Activated CD4-positive, alpha-beta T cell treated with anti-CD3 and anti-CD28 coated beads for 48 hours (primary cell): ENCODE data around the gene FBXO17.
"Not testable (repeated sequence)": the region's sequence is repeated elsewhere in the genome, so short reads cannot be mapped to it uniquely, and the experiment has no call there.

ENCODE experiments used
- DNase-seq: peaks from one replicate; pipeline ENCODE4 v3.0.0-alpha.2; 2020

Gene FBXO17

GRCh38 chr19:38975214-38975860 is at the start of gene FBXO17:
Gene FBXO17, minus strand, starts transcription at chr19:38975742. Its CDS starts 25,423 bp downstream, at chr19:38950319.
- DNase-seq = no peak

DNA sequence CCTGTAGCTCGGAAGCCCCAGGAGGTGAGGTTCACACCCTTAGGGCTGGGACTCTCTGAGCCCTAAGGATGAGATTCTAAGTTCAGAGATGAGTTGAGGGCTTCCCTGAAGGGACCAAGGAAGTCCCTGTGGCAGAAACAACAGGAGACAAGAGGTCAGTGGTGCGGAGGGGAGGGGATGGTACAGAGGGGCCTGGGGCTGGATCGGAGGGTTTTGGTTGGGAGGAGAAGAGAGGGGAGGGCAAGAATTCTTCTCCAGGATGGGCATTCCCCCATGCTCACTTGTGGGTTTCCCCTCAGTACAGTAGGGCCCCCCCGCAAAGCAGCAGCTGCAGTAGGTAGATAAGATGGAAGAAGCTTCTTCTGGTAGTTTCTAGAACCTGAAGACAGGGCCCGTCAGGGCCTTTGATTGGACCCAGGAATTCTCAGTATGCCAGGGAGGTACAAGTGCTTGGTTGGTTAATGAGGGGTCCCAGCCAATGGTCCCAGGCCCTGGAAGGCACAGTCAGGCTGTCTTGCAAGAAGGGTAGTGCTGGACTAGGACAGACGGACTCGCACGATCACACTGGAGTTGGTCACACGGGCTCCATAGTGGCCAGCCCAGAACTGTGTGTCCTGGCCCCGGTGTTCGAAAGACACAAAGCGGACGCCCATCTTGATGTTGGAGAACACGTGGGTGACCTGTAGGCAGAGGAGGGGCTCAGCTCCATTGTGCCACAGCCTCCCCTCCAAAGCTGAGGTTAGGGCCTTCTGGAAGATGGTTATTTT is 49.5 kb upstream of the FBXO17 start:
- no peak for DNase-seq

DNA sequence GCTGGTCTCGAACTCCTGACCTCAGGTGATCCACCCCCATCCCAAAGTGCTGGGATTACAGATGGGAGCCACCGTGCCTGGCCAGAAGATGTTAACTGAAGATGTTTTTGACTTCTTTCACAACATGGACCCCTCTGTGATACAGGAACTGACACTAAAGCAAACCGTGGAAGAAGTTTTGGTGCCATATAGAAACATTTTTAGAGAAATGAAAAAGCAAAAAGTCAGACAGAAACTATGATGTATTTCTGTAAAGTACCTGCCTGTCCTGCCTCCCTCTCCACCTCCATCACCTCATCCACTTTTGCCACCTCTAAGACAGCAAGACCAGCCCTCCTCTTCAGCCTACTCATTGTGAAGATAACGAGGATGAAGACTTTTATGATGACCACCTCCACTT is 45.5 kb upstream of the FBXO17 start:
- no peak for DNase-seq

- no peak for DNase-seq
These were observed 42.1 kb upstream of the FBXO17 start for GRCh38 chr19:39017646-39018045.

DNA sequence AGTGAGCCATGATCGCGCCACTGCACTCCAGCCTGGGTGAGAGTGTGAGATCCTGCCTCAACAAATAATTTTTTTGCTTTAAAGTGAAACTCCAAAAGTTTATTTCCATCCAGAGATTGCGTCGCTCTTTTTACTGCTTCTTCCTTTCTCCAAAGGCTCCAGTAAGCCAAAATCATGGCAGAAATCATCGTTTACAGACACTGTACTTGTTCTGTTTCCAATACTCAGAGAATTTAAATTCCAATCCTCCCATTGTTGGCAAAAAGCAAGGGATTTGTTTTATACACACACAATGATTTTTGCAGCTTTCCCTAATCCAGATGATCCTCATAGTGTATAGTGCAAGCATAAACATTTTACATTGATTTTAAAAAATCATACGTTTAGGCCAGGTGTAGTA is 41.5 kb upstream of the FBXO17 start:
- no peak for DNase-seq

DNA sequence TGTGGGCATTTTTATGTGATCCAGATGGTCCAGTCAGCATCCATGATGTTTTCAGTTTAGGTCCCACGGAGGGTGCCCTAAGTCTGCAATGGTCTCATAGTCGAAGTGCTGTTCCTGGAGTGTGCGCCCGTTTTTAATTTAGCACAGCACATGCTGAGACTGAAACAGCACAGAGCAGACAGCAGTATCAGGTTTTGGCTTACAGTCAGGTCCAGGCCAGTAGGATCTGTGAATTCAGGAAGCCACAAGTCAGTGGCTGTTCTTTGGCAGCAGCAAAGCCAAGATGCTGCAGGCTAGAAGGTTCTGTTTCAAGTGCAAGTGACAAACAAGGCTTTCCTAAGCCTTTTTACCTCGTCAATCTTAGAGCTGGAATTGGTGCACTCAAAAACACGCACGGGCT is 38.5 kb upstream of the FBXO17 start:
- no peak for DNase-seq

GRCh38 chr19:39009001-39009400 is 33.5 kb upstream of the FBXO17 start:
- DNase-seq = no peak

DNA sequence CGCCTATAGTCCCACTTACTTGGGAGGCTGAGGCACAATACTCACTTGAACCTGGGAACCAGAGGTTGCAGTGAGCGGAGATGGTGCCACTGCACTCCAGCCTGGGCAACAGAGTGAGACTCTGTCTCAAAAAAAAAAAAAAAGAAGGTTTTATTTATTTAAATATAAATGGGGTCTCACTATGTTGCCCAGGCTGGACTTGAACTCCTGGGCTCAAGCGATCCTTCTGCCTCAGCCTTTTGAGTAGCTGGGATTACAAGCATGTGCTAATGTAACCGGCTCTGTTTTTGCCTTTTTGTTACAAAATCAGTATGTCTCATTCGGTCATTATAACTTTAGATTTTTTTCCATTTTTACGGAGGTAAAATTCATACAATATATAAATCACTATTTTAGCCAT is 32.6 kb upstream of the FBXO17 start:
- no peak for DNase-seq

DNA sequence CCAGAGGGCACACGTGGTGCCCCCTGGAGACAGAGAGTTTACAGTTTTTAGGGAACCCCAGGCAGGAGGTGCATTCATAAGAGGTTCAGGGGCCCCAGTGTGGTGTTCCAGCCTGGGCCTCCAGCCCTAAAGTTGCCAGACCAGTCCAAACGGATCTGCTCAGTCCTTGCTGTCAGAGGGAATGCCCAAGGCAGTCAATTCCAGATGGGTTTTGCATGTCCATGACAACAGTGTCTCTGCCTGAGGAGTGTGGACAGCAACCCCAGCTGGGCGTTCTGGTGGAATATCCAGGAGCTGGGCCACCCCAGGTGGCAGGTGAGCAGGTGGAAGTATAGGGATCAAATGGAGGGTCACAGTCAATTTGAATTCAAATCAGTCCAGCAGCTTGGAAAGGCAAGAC is 31.6 kb upstream of the FBXO17 start:
- no peak for DNase-seq

- no peak for DNase-seq
These were observed 28.9 kb upstream of the FBXO17 start for GRCh38 chr19:39004403-39004802.

DNA sequence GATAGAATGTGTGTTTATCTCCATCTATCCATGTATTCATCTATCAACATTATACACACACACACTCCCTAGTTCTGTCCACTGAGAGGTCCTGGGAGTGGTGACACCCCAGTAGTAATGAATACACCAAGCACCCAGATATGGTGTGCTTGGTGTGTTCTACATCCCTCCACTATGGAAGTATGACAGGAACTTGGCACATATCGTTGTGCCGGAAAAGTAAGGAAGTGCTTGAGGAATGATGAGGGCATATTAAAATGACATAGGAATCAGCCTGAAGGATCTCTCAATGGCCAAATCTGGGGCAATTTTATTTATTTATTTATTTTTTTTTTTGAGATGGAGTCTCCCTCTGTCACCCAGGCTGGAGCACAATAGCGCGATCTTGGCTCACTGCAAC is 28.3 kb upstream of the FBXO17 start:
- DNase-seq = no peak

- no peak for DNase-seq
These were observed 27.6 kb upstream of the FBXO17 start for GRCh38 chr19:39003188-39003587.

DNA sequence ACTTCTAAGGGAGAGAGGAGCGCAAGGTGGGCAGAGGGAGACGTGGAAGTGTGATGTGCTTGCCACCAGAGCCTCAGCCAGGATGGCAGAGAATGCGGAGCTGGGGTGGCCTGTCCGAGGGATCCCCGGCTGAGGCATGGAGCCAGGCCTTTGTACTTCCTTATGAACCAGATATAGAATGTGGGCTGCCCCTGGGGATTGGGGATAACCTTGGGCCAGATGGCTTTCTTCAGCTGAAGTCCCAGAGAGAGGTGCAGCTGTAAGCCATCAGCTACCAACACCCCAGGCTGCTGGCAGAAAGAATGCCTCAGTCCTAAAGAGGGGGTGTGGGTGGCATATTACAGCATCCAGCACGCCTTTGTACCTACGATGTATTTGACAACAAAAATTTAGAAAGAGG is 25.5 kb upstream of the FBXO17 start:
- DNase-seq = no peak

DNA sequence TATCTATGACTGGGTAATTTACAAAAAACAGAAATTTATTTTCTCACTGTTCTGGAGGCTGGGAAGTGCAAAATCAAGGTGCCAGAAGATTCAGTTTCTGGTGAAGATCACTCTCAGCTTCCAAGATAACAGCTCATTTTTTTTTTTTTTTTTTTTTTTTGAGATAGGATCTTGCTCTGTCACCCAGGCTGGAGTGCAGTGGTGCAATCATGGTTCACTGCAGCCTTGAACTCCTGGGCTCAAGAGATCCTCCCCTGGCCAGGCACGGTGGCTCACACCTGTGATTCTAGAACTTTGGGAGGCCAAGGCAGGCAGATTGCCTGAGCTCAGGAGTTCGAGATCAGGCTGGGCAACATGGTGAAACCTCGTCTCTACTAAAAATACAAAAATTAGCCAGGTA is 22.0 kb upstream of the FBXO17 start:
- not testable (repeated sequence) for DNase-seq

DNA sequence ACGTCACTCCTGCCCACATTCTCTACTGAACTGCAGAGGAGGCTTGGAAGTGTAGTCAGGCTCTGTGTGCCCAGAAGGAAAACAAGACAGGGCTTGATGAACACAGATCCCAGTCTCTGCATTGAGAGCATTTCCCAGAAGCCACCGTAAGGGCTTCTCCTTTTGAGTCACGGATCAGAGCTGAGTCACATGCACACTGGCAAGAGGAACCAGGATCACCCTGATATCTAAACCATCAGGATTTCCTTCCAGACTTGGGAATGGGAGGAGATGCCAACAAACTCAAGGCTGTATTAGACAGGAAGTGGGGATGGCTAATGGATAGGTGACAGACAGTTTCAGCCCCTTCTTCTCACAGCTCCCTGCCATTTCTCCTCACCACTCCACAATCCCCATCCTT is 17.7 kb upstream of the FBXO17 start:
- DNase-seq = no peak

DNA sequence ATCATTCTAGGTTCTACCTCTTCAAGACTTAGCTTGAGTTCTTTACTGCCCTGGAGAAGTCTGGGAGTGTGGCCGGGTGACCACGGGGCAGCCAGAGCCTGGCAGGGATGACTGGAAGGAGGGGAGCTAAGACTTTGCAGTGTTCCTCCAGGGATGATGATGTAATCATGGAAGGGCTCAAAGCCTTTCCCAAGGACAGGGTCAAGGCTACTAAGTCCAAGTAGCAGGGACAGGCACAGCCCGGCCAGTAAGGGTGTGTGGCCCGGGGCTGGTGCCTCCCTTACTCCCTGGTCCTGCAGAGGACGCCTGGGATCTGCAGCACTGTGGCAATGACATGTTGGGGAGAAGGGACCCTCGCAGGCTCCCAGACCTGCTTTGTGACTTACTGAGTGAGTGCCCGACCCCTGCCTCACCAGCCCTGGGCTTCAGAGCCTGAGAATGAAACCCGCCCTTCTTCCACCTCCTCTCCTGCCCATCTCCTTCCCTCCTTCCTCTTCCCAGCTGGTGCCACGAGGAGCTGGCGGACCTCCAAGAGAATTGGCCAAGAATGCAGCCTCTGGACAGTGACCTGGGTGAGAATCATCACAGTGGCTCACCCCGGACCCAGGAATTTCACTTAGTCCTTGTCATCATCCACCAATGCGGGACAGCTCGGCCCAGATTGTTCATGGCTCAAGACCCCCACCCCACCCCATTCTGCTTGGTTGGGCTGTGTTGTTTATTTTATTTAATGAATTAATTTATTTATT is 15.6 kb upstream of the FBXO17 start:
- no peak for DNase-seq

DNA sequence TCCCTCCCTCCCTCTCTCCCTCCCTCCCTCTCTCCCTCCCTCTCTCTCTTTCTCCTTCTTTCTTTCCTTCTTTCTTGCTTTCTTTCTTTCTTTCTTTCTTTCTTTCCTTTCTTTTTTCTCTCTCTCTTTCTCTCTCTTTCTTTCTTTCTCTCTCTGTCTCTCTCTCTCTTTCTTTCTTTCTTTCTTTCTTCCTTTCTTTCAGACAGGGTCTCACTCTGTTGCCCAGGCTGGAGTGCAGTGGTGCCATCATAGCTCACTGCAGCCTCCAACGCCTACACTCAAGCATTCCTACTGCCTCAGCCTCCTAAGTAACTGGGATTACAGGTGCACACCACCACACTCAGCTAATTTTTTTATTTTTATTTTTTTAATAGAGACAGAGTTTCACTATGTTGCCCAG is 14.1 kb upstream of the FBXO17 start:
- not testable (repeated sequence) for DNase-seq

DNA sequence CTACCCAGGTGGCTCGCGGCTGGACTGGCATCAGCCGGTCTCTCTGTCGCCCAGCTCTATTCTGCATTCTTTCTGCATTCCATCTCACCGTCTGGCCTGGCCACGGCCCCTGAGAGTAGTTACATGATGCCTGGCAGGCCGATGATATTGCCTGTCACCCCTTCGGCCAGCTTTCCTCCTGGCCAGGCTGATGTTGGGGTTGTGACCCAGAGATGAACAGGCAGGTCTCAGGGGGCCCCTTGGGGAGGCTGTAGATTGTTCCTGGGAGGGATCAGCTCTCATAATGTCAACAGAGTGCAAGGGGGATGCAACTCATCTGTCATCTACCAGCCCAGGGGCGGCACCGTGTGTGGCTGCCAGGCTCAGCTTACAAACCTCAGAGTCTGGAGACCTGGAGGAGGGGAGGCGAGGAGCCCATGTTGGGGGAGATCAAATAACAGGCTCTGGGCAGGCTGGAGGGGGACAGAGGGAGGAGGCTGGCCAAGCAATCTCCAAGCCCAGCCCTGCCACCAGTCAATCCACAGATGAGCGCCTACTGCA is 13.6 kb upstream of the FBXO17 start:
- no peak for DNase-seq

DNA sequence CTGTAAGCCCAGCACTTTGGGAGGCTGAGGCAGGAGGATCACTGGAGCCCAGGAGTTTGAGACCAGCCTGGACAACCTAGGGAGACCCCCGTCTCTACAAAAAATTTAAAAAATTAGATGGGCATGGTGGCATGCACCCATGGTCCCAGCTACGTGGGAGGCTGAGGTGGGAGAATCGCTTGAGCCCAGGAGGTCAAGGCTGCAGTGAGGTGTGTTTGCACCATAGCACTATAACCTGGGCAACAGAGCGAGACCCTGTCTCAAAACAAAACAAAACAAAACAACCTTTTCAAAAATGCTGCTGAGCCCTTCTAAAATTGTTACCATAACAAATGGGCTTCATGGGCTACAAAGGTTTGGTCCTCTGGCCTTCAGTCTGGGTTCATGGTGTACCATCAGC is 13.1 kb upstream of the FBXO17 start:
- not testable (repeated sequence) for DNase-seq

GRCh38 chr19:38987745-38988144 is 12.2 kb upstream of the FBXO17 start:
- not testable (repeated sequence) for DNase-seq

DNA sequence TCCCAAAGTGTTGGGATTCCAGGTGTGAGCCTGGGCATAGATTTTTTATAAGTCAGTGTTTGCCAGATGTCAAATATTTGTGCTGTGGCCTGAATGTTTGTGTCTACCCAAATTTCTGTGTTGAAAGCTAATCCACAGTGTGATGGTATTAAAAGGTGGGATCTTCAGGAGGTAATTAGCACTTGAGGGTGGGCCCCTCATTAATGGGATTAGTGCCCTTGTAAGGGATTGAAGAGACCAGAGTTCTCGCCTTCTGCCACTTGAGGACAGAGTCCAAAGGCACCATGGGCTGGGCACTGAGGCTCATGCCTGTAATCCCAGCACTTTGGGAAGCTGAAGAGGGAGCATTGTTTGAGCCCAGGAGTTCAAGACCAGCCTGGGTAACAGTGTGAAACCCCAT is 9.7 kb upstream of the FBXO17 start:
- no peak for DNase-seq

DNA sequence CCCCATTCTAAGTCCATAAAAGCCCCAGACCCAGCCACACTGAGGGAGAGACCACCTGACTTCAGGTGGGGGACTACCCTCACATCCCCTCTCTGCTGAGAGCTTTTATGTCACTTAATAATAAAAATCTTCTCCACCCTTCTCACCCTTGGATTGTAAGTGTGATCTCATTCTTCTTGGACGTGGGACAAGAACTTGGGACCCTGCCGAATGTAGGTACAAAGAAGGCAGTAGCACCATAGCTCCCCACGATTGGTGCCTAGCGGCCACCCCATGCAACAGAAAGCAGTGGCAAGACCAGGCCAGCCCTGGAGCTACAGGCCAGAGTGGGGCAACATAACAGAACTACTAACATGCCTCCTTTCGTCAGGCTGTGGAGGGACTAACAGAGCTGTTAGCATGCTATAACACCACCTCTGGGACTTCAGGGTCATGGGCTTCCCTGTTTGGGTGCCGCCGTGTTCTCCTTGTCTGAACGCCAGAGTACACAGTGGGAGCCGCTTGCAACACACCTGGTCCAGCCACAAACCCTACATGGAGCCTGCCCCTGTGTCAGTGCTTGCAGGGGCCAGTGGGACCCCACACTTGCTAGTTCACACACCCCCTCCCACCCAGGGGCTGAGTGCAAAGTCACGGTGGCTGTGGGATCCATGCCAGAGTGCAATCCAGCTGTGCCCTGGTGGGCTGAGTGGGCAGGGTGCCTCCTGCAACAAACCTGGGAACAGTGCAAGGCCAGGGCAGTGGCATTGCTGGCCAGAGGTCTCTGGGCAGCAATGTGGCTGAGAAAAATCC is 5.2 kb upstream of the FBXO17 start:
- DNase-seq = no peak

DNA sequence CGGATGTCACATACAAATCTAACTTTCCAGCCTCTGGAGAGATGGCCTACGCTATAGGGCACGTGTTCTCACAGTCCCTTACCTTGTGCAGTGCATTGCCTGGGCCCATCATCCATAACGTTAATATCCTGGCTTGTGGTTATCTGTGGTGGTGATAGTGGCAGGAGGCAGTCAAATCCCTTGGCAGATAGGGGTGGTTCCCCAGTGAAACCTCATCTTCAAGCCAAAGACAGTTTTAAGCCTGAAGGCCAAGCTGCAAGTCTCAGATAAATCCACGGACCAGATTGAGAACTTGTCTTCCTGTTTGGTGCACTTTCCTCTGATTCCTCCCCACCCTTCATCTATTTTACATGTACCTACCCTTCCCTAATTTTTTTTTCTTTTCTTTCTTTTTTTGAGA is 4.3 kb upstream of the FBXO17 start:
- DNase-seq = no peak
